GM12878 (cell line): ENCODE data around the gene ATP8B1. TPM values are rescaled to one million over a fixed set of nuclear protein-coding genes. Genes with fewer than 3 reads are reported as not detected.

Source experiments
- ATAC-seq: fragments of 200-7000 bp; cut with Tn5 transposase; 3 replicates; pipeline ENCODE4 v1.9.1; 2020; ENCODE audit warnings: mild to moderate bottlenecking, moderate library complexity
- BruUV-seq: library from RNA; stranded (reverse); fragments of 400-500 nt; replicated peaks from 2 replicates; lab custom pipeline; 2021; lab: Mats Ljungman, UMichigan
- CTCF ChIA-PET: fragments of 300-600 bp; sonication (Branson Sonifier 250); formaldehyde crosslinking; extraction: SDS; loops from one replicate; lab custom pipeline; 2021; ENCODE audit warnings: inconsistent platforms; lab: Yijun Ruan, JAX
- POLR2A ChIA-PET: fragments of 350-600 bp; formaldehyde crosslinking; extraction: SDS; loops from one replicate; lab custom pipeline; 2021; ENCODE audit warnings: inconsistent platforms; lab: Charles Lee
- RAD21 ChIA-PET: fragments of 300-600 bp; sonication (Branson Sonifier 250); formaldehyde crosslinking; loops from one replicate; lab custom pipeline; 2023; ENCODE audit warnings: antibody characterized with exemption; ENCODE audit not compliant: unreplicated experiment; lab: Charles Lee
- SMC1A ChIA-PET: fragments of 300-600 bp; sonication (Branson Sonifier 250); formaldehyde crosslinking; loops from one replicate; lab custom pipeline; 2023; ENCODE audit not compliant: unreplicated experiment, uncharacterized antibody; lab: Charles Lee
- DNase-seq: peaks from one replicate; pipeline ENCODE4 v3.0.0-alpha.2; 2011; ENCODE audit warnings: low read depth, low spot score
- FAIRE-seq: peaks from 3 replicates; lab custom pipeline; 2011; peaks lifted over from hg19 to GRCh38; lab: Jason Lieb, UNC
- H2AFZ ChIP-seq: 2 replicates; pipeline ENCODE4 v1.6.0; 2011; ENCODE audit warnings: low read depth, low read length, control low read depth; ENCODE audit not compliant: control insufficient read depth
- H3K27ac ChIP-seq: 2 replicates; pipeline ENCODE4 v1.5.1; 2011; ENCODE audit warnings: control low read depth; ENCODE audit not compliant: control insufficient read depth, insufficient read depth
- H3K27me3 ChIP-seq, 2 experiments: replicated peaks in 1 of 2; 2 replicates each; pipeline versions ENCODE4 v1.6.0 to v1.6.1; 2011; ENCODE audit warnings: low read length in 1 of 2; ENCODE audit not compliant: control insufficient read depth in 2 of 2, insufficient read depth in 2 of 2
- H3K36me3 ChIP-seq, 2 experiments: 2 replicates each; pipeline ENCODE4 v1.5.1; 2011; ENCODE audit warnings: low read length in 1 of 2; ENCODE audit not compliant: control insufficient read depth in 2 of 2, insufficient read depth in 2 of 2
- H3K4me1 ChIP-seq: 2 replicates; pipeline ENCODE4 v1.6.1; 2011; ENCODE audit warnings: mild to moderate bottlenecking, low read length, moderate library complexity, mixed read lengths; ENCODE audit not compliant: control insufficient read depth, insufficient read depth
- H3K4me2 ChIP-seq: 2 replicates; pipeline ENCODE4 v1.6.0; 2011; ENCODE audit warnings: control low read depth; ENCODE audit not compliant: control insufficient read depth, insufficient read depth
- H3K4me3 ChIP-seq: fragments of 200-600 bp; sonication (generic); 2 replicates; pipeline ENCODE4 v1.5.1; 2016
- H3K79me2 ChIP-seq: 2 replicates; pipeline ENCODE4 v1.6.0; 2011; ENCODE audit warnings: low read length; ENCODE audit not compliant: control insufficient read depth, insufficient read depth
- H3K9ac ChIP-seq: 2 replicates; pipeline ENCODE4 v1.8.0; 2011; ENCODE audit warnings: low read length, control low read depth, mixed read lengths; ENCODE audit not compliant: control insufficient read depth, insufficient read depth
- H3K9me3 ChIP-seq: replicated peaks from 3 replicates; pipeline ENCODE4 v1.5.1; 2011; ENCODE audit warnings: mild to moderate bottlenecking, low read length; ENCODE audit not compliant: control insufficient read depth, insufficient read depth
- H4K20me1 ChIP-seq: 2 replicates; pipeline ENCODE4 v1.6.0; 2011; ENCODE audit not compliant: control insufficient read depth, insufficient read depth
- CREB1 ChIP-seq: IDR thresholded peaks from 2 replicates; pipeline ENCODE4 v1.6.1; 2012; ENCODE audit warnings: low read depth, mild to moderate bottlenecking, inconsistent platforms
- EGR1 ChIP-seq, 2 experiments: IDR thresholded peaks; 1 replicate in 1 of 2; 2 replicates in 1 of 2; pipeline ENCODE4 v1.6.1; 2011 to 2012; ENCODE audit warnings: low read depth in 2 of 2, low read length in 2 of 2, borderline replicate concordance in 1 of 2, mild to moderate bottlenecking in 1 of 2, moderate library complexity in 1 of 2
- GABPA ChIP-seq: IDR thresholded peaks from 2 replicates; pipeline ENCODE4 v1.6.1; 2014; ENCODE audit warnings: antibody characterized with exemption, low read depth, mild to moderate bottlenecking, inconsistent platforms
- HDAC6 ChIP-seq: fragments of 200-600 bp; sonication (generic); IDR thresholded peaks from one replicate; pipeline ENCODE4 v1.8.0; 2017; ENCODE audit warnings: antibody characterized with exemption; ENCODE audit not compliant: unreplicated experiment
- IKZF1 ChIP-seq: fragments of 450-650 bp; conservative IDR thresholded peaks from 2 replicates; pipeline ENCODE4 v1.6.1; 2017; ENCODE audit warnings: antibody characterized with exemption, mild to moderate bottlenecking
- MTA3 ChIP-seq: IDR thresholded peaks from 2 replicates; pipeline ENCODE4 v1.6.1; 2012; ENCODE audit warnings: low read length, inconsistent platforms, borderline replicate concordance
- RAD51 ChIP-seq: fragments of 450-650 bp; IDR thresholded peaks from 2 replicates; pipeline ENCODE4 v1.6.1; 2016; ENCODE audit warnings: moderate library complexity, mild to moderate bottlenecking, inconsistent platforms
- SIN3A ChIP-seq: IDR thresholded peaks from 2 replicates; pipeline ENCODE4 v1.6.1; 2012; ENCODE audit warnings: low read depth, low read length, improper control_type of control experiment
- TCF7 ChIP-seq: IDR thresholded peaks from 2 replicates; pipeline ENCODE4 v1.6.1; 2014; ENCODE audit warnings: antibody characterized with exemption, borderline replicate concordance
- YY1 ChIP-seq: IDR thresholded peaks from 2 replicates; pipeline ENCODE4 v1.6.1; 2011; ENCODE audit warnings: low read depth, mild to moderate bottlenecking, low read length
- WGBS: methylation state at CpG from one replicate; pipeline ENCODE4 v1.1.6; 2016; ENCODE audit warnings: low lambda C conversion rate; ENCODE audit not compliant: insufficient replicate concordance, insufficient coverage; ENCODE audit errors: missing lambda C conversion rate; 5-methylcytosine and 5-hydroxymethylcytosine counted together
- in situ Hi-C: fragments of 300-500 bp; cut with MboI; formaldehyde crosslinking; loops from 9 replicates; pipeline ENCODE4 v1.14.3; 2018; ENCODE audit warnings: mixed read lengths
- intact Hi-C: fragments of 100-400 bp; cut with micrococcal nuclease; formaldehyde crosslinking; loops from one replicate; pipeline ENCODE4 v1.14.2; 2022; ENCODE audit not compliant: unreplicated experiment
- polyA plus RNA-seq, 11 experiments: library from polyadenylated mRNA; depleted of rRNA in 4 of 11; unstranded in 6 of 11; stranded (reverse) in 5 of 11; fragments of >200 nt; fragmentation: Nextera tagmentation in 4 of 11; fragmentation: Illumina TruSeq in 1 of 11; extraction: Ambion mirVana in 4 of 11; extraction: Trizol in 1 of 11; gene quantifications; 1 replicate in 1 of 11; 2 replicates in 10 of 11; pipeline versions ENCODE4 v1.2.1 to v1.2.3, GENCODE V29; 2011 to 2016; ENCODE audit warnings: inconsistent platforms in 2 of 11, missing spikeins in 2 of 11, low read depth in 1 of 11
- total RNA-seq, 4 experiments: library from RNA; depleted of rRNA in 3 of 4; stranded (reverse); fragments of >200 nt in 3 of 4; fragmentation: Illumina TruSeq in 1 of 4; extraction: Trizol in 1 of 4; gene quantifications; 2 replicates each; pipeline versions ENCODE4 v1.2.1 to v1.2.3, GENCODE V29; 2013 to 2021
- TF ChIP-seq, protein P1 (sequence below): IDR thresholded peaks from 2 replicates; pipeline ENCODE4 v1.6.1; 2011; ENCODE audit warnings: borderline replicate concordance, low read depth, mild to moderate bottlenecking, moderate library complexity, mixed read lengths, low read length; ENCODE audit not compliant: insufficient read depth; ENCODE audit errors: extremely low read length
- TF ChIP-seq, protein P2 (sequence below): fragments of 450-650 bp; IDR thresholded peaks from 2 replicates; pipeline ENCODE4 v1.6.1; 2018; ENCODE audit warnings: borderline replicate concordance, mild to moderate bottlenecking; ENCODE audit not compliant: partially characterized antibody
- TF ChIP-seq, protein P3 (sequence below): fragments of 450-650 bp; formaldehyde crosslinking; IDR thresholded peaks from 2 replicates; pipeline ENCODE4 v1.4.0; 2022; ENCODE audit warnings: mild to moderate bottlenecking, moderate library complexity
- TF ChIP-seq, protein P4 (sequence below): fragments of 450-650 bp; conservative IDR thresholded peaks from 2 replicates; pipeline ENCODE4 v1.6.1; 2017; ENCODE audit warnings: mild to moderate bottlenecking, moderate library complexity
- TF ChIP-seq, protein P5 (sequence below): IDR thresholded peaks from 2 replicates; pipeline ENCODE4 v1.6.1; 2012; ENCODE audit warnings: low read length, inconsistent platforms

Gene ATP8B1
- total and polyA plus RNA-seq, 10 of the 15 experiments (the other 5 are each of a cell fraction or from before 2014, with no cell fraction given), result 0.03 to 0.37 (median 0.11) TPM

DNA sequence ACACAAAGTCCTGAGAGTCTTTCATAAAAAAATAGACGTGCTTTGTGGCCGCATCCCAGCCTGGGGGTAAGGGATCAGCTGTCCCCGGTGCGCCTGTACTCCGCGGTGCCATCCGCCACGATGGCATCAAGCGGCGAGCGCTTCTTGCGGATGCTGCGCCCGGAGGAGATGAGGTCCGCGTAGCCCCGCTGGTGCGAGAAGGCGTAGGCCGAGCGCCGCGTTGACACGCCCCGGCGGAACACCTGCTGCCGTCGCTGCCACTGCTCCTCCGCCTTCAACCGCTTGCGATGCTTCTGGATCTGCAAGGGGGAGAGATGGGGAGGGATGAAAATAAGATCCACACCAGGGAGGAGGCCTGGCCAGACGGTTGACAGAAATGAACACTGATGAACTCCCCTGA, 154.7 kb downstream of the ATP8B1 start:
- no peak for FAIRE-seq
- in situ Hi-C loops, result loop anchor here (25.0 kb wide), 1 partner anchor 189 kb away; no protein-coding TSS in a partner anchor
- Histone ChIP-seq H4K20me1 (no peaks in the 10 kb centered on the region), H3K4me2 (no peak overlapping the region), H3K36me3 (no peaks in the 10 kb centered on the region), H3K4me3 (no peak overlapping the region), H3K4me1 (peaks cover 5% of the 10 kb centered on the region), H3K27ac (no peak overlapping the region)
- no peak for ATAC-seq
- POLR2A ChIA-PET, result no interaction called here
- SMC1A ChIA-PET, result no interaction called here
- RAD21 ChIA-PET, result no interaction called here
- CTCF ChIA-PET, result no interaction called here
- no peak for TF ChIP-seq EGR1 (IDR thresholded peaks at IDR 0.05; ENCODE audit: borderline replicate concordance in 1 of 2, low read depth in 2 of 2, low read length in 2 of 2)
- no peak for TF ChIP-seq MTA3
- TF ChIP-seq, protein P1, sequence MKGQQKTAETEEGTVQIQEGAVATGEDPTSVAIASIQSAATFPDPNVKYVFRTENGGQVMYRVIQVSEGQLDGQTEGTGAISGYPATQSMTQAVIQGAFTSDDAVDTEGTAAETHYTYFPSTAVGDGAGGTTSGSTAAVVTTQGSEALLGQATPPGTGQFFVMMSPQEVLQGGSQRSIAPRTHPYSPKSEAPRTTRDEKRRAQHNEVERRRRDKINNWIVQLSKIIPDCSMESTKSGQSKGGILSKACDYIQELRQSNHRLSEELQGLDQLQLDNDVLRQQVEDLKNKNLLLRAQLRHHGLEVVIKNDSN, result no peak
- TF ChIP-seq, protein P2, sequence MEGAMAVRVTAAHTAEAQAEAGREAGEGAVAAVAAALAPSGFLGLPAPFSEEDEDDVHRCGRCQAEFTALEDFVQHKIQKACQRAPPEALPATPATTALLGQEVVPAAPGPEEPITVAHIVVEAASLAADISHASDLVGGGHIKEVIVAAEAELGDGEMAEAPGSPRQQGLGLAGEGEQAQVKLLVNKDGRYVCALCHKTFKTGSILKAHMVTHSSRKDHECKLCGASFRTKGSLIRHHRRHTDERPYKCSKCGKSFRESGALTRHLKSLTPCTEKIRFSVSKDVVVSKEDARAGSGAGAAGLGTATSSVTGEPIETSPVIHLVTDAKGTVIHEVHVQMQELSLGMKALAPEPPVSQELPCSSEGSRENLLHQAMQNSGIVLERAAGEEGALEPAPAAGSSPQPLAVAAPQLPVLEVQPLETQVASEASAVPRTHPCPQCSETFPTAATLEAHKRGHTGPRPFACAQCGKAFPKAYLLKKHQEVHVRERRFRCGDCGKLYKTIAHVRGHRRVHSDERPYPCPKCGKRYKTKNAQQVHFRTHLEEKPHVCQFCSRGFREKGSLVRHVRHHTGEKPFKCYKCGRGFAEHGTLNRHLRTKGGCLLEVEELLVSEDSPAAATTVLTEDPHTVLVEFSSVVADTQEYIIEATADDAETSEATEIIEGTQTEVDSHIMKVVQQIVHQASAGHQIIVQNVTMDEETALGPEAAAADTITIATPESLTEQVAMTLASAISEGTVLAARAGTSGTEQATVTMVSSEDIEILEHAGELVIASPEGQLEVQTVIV, result no peak
- TF ChIP-seq CREB1, result no peak
- no peak for TF ChIP-seq HDAC6
- TF ChIP-seq, protein P3, sequence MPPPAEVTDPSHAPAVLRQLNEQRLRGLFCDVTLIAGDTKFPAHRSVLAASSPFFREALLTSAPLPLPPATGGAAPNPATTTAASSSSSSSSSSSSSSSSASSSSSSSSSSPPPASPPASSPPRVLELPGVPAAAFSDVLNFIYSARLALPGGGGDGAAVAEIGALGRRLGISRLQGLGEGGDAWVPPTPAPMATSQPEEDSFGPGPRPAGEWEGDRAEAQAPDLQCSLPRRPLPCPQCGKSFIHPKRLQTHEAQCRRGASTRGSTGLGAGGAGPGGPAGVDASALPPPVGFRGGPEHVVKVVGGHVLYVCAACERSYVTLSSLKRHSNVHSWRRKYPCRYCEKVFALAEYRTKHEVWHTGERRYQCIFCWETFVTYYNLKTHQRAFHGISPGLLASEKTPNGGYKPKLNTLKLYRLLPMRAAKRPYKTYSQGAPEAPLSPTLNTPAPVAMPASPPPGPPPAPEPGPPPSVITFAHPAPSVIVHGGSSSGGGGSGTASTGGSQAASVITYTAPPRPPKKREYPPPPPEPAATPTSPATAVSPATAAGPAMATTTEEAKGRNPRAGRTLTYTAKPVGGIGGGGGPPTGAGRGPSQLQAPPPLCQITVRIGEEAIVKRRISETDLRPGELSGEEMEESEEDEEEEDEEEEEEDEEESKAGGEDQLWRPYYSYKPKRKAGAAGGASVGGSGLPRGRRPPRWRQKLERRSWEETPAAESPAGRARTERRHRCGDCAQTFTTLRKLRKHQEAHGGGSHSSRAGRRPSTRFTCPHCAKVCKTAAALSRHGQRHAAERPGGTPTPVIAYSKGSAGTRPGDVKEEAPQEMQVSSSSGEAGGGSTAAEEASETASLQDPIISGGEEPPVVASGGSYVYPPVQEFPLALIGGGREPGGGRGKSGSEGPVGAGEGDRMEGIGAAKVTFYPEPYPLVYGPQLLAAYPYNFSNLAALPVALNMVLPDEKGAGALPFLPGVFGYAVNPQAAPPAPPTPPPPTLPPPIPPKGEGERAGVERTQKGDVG (CRISPR knock-in tag), result no peak
- TF ChIP-seq, protein P4, sequence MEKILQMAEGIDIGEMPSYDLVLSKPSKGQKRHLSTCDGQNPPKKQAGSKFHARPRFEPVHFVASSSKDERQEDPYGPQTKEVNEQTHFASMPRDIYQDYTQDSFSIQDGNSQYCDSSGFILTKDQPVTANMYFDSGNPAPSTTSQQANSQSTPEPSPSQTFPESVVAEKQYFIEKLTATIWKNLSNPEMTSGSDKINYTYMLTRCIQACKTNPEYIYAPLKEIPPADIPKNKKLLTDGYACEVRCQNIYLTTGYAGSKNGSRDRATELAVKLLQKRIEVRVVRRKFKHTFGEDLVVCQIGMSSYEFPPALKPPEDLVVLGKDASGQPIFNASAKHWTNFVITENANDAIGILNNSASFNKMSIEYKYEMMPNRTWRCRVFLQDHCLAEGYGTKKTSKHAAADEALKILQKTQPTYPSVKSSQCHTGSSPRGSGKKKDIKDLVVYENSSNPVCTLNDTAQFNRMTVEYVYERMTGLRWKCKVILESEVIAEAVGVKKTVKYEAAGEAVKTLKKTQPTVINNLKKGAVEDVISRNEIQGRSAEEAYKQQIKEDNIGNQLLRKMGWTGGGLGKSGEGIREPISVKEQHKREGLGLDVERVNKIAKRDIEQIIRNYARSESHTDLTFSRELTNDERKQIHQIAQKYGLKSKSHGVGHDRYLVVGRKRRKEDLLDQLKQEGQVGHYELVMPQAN, result no peak
- TF ChIP-seq, protein P5, sequence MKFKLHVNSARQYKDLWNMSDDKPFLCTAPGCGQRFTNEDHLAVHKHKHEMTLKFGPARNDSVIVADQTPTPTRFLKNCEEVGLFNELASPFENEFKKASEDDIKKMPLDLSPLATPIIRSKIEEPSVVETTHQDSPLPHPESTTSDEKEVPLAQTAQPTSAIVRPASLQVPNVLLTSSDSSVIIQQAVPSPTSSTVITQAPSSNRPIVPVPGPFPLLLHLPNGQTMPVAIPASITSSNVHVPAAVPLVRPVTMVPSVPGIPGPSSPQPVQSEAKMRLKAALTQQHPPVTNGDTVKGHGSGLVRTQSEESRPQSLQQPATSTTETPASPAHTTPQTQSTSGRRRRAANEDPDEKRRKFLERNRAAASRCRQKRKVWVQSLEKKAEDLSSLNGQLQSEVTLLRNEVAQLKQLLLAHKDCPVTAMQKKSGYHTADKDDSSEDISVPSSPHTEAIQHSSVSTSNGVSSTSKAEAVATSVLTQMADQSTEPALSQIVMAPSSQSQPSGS, result no peak
- no peak for TF ChIP-seq YY1
- no peak for TF ChIP-seq SIN3A
- no peak for TF ChIP-seq TCF7
- no peak for TF ChIP-seq IKZF1
- TF ChIP-seq RAD51, result no peak
- TF ChIP-seq GABPA, result no peak
- TF ChIP-seq, all 136 proteins: peak for 0
- BruUV-seq, result no TSS peak
- Histone ChIP-seq H3K9ac (no peak overlapping the region), H2AFZ (no peak overlapping the region), H3K79me2 (no peaks in the 10 kb centered on the region), H3K9me3 (no peaks in the 10 kb centered on the region; the same call in 2 of the 3 replicates), H3K27me3 (no peaks in the 10 kb centered on the region)
- 99% methylated on average over 32 of the region's 32 CpGs for WGBS
- DNase-seq, result no peak
- intact Hi-C loops, result no loop called here
